Astrocyte (in vitro differentiated cells and primary cell): Measurements from ENCODE around the gene AGRN.

ENCODE experiments used
- EZH2 ChIP-seq: IDR thresholded peaks from 2 replicates; pipeline ENCODE4 v1.6.1; 2012; ENCODE audit warnings: mild to moderate bottlenecking, low read length, inconsistent platforms; ENCODE audit not compliant: insufficient read depth
- TF ChIP-seq, protein P1 (sequence below): IDR thresholded peaks from 2 replicates; pipeline ENCODE4 v1.5.1; 2011; ENCODE audit warnings: low read depth, mild to moderate bottlenecking, inconsistent platforms, low read length, moderate library complexity; ENCODE audit not compliant: insufficient read depth

- TF ChIP-seq, protein P1, sequence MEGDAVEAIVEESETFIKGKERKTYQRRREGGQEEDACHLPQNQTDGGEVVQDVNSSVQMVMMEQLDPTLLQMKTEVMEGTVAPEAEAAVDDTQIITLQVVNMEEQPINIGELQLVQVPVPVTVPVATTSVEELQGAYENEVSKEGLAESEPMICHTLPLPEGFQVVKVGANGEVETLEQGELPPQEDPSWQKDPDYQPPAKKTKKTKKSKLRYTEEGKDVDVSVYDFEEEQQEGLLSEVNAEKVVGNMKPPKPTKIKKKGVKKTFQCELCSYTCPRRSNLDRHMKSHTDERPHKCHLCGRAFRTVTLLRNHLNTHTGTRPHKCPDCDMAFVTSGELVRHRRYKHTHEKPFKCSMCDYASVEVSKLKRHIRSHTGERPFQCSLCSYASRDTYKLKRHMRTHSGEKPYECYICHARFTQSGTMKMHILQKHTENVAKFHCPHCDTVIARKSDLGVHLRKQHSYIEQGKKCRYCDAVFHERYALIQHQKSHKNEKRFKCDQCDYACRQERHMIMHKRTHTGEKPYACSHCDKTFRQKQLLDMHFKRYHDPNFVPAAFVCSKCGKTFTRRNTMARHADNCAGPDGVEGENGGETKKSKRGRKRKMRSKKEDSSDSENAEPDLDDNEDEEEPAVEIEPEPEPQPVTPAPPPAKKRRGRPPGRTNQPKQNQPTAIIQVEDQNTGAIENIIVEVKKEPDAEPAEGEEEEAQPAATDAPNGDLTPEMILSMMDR, result no peak
- TF ChIP-seq EZH2, result no peak
These were observed 47.5 kb downstream of the AGRN start for GRCh38 chr1:1067284-1067859.
